Measurements from ENCODE around the gene CYB5RL.
A peak's percentile ranks its signal among the peaks of the same experiment; 100 is the strongest.
"Not testable (repeated sequence)": the region's sequence is repeated elsewhere in the genome, so short reads cannot be mapped to it uniquely, and the experiment has no call there.

Gene CYB5RL

GRCh38 chr1:54178296-54179070 is 21.3 kb downstream of the CYB5RL start:
- DNase-seq, result no peak

GRCh38 chr1:54177726-54178125 is 22.1 kb downstream of the CYB5RL start:
- no peak for DNase-seq

GRCh38 chr1:54176621-54177327 is 23.1 kb downstream of the CYB5RL start:
- DNase-seq, result no peak

- no peak for DNase-seq
Measured at GRCh38 chr1:54174106-54174505, 25.7 kb downstream of the CYB5RL start.

- no peak for DNase-seq
Measured at GRCh38 chr1:54173681-54174080, 26.1 kb downstream of the CYB5RL start.

GRCh38 chr1:54172614-54173599 is 26.9 kb downstream of the CYB5RL start:
- DNase-seq, result no peak

GRCh38 chr1:54171606-54172005 is 28.2 kb downstream of the CYB5RL start:
- no peak for DNase-seq

GRCh38 chr1:54171016-54171415 is 28.8 kb downstream of the CYB5RL start:
- no peak for DNase-seq

GRCh38 chr1:54169068-54169467 is 30.8 kb downstream of the CYB5RL start:
- DNase-seq, result no peak

- no peak for DNase-seq
Measured at GRCh38 chr1:54168206-54168965, 31.4 kb downstream of the CYB5RL start.

GRCh38 chr1:54167422-54168139 is 32.2 kb downstream of the CYB5RL start:
- DNase-seq, result no peak

- DNase-seq, result not testable (repeated sequence)
Measured at GRCh38 chr1:54166357-54166756, 33.5 kb downstream of the CYB5RL start.

- DNase-seq, result no peak
Measured at GRCh38 chr1:54165146-54165545, 34.7 kb downstream of the CYB5RL start.

GRCh38 chr1:54163573-54163972 is 36.3 kb downstream of the CYB5RL start:
- no peak for DNase-seq

- no peak for DNase-seq
Measured at GRCh38 chr1:54163051-54163450, 36.8 kb downstream of the CYB5RL start.

- DNase-seq, result no peak
Measured at GRCh38 chr1:54161495-54162168, 38.2 kb downstream of the CYB5RL start.

- no peak for DNase-seq
Measured at GRCh38 chr1:54160351-54160750, 39.5 kb downstream of the CYB5RL start.

- no peak for DNase-seq
Measured at GRCh38 chr1:54159733-54160316, 40.0 kb downstream of the CYB5RL start.

GRCh38 chr1:54158071-54158470 is 41.8 kb downstream of the CYB5RL start:
- peak; percentile 13 for DNase-seq

- no peak for DNase-seq
Measured at GRCh38 chr1:54157401-54157800, 42.4 kb downstream of the CYB5RL start.

- DNase-seq, result no peak
Measured at GRCh38 chr1:54156986-54157385, 42.8 kb downstream of the CYB5RL start.
